HEK293 (cell line): Measurements from ENCODE around the gene UHRF1.
A peak's percentile ranks its signal among the peaks of the same experiment; 100 is the strongest.

Experiments
- CTCF ChIA-PET: fragments of 350-600 bp; formaldehyde crosslinking; extraction: SDS; loops from one replicate; lab custom pipeline; 2021; ENCODE audit warnings: antibody characterized with exemption; lab: Yijun Ruan, JAX
- POLR2A ChIA-PET: fragments of 300-600 bp; formaldehyde crosslinking; extraction: SDS; loops from one replicate; lab custom pipeline; 2020; ENCODE audit warnings: antibody characterized with exemption, inconsistent platforms; lab: Yijun Ruan, JAX
- H3K27ac ChIP-seq: fragments of 200-500 bp; sonication (Bioruptor generic); 2 replicates; pipeline ENCODE4 v1.5.1; 2014; ENCODE audit warnings: low read depth, low read length, control low read depth, inconsistent platforms; ENCODE audit errors: extremely low read depth
- H3K36me3 ChIP-seq, 2 experiments: fragments of 200-500 bp in 1 of 2; sonication (Bioruptor generic) in 1 of 2; 1 replicate in 1 of 2; 2 replicates in 1 of 2; pipeline ENCODE4 v1.5.1; 2014 to 2017; ENCODE audit warnings: inconsistent platforms in 2 of 2, low read length in 2 of 2; ENCODE audit not compliant: control insufficient read depth in 2 of 2, insufficient read depth in 1 of 2
- H3K4me1 ChIP-seq: fragments of 200-500 bp; sonication (Bioruptor generic); 2 replicates; pipeline ENCODE4 v1.5.1; 2014; ENCODE audit warnings: mild to moderate bottlenecking, low read length, inconsistent platforms; ENCODE audit not compliant: control insufficient read depth, insufficient read depth
- H3K4me3 ChIP-seq: 2 replicates; pipeline ENCODE4 v1.5.1; 2011; ENCODE audit warnings: low read depth, mild to moderate bottlenecking, control low read depth, low read length, moderate library complexity
- H3K9me3 ChIP-seq: fragments of 200-500 bp; sonication (Bioruptor generic); 2 replicates; pipeline ENCODE4 v1.5.1; 2014; ENCODE audit warnings: low read depth, low read length, inconsistent platforms; ENCODE audit not compliant: control insufficient read depth, insufficient read depth
- BCL11B ChIP-seq: fragments of 450-650 bp; formaldehyde crosslinking; IDR thresholded peaks from 2 replicates; pipeline ENCODE4 v1.5.1; 2016; ENCODE audit warnings: low read depth, missing biosample characterization, missing genetic modification characterization
- BCL6B ChIP-seq: fragments of 450-650 bp; formaldehyde crosslinking; IDR thresholded peaks from 2 replicates; pipeline ENCODE4 v1.5.1; 2017; ENCODE audit warnings: missing biosample characterization, missing genetic modification characterization
- KLF7 ChIP-seq: fragments of 450-650 bp; formaldehyde crosslinking; IDR thresholded peaks from 2 replicates; pipeline ENCODE4 v1.5.1; 2016; ENCODE audit warnings: missing biosample characterization, missing genetic modification characterization, borderline replicate concordance
- MZF1 ChIP-seq: fragments of 450-650 bp; formaldehyde crosslinking; IDR thresholded peaks from 2 replicates; pipeline ENCODE4 v1.5.1; 2017; ENCODE audit warnings: missing biosample characterization, missing genetic modification characterization, borderline replicate concordance
- ZBTB49 ChIP-seq: fragments of 450-650 bp; formaldehyde crosslinking; IDR thresholded peaks from 2 replicates; pipeline ENCODE4 v1.5.1; 2016; ENCODE audit warnings: missing biosample characterization, missing genetic modification characterization, low read depth
- ZFP41 ChIP-seq: fragments of 450-650 bp; formaldehyde crosslinking; IDR thresholded peaks from 2 replicates; pipeline ENCODE4 v1.5.1; 2016; ENCODE audit warnings: missing biosample characterization, missing genetic modification characterization, borderline replicate concordance
- ZIC2 ChIP-seq: fragments of 450-650 bp; formaldehyde crosslinking; IDR thresholded peaks from 2 replicates; pipeline ENCODE4 v1.5.1; 2016; ENCODE audit warnings: missing biosample characterization, missing genetic modification characterization
- ZNF155 ChIP-seq: fragments of 450-650 bp; formaldehyde crosslinking; IDR thresholded peaks from 2 replicates; pipeline ENCODE4 v1.5.1; 2016; ENCODE audit warnings: missing biosample characterization, missing genetic modification characterization
- ZNF18 ChIP-seq: fragments of 450-650 bp; formaldehyde crosslinking; IDR thresholded peaks from 2 replicates; pipeline ENCODE4 v1.5.1; 2016; ENCODE audit warnings: missing biosample characterization, missing genetic modification characterization
- ZNF2 ChIP-seq: fragments of 450-650 bp; formaldehyde crosslinking; IDR thresholded peaks from 2 replicates; pipeline ENCODE4 v1.5.1; 2016; ENCODE audit warnings: missing biosample characterization, missing genetic modification characterization
- ZNF202 ChIP-seq: fragments of 450-650 bp; formaldehyde crosslinking; IDR thresholded peaks from 2 replicates; pipeline ENCODE4 v1.5.1; 2016; ENCODE audit warnings: missing biosample characterization, missing genetic modification characterization, borderline replicate concordance
- ZNF211 ChIP-seq: fragments of 450-650 bp; formaldehyde crosslinking; IDR thresholded peaks from 2 replicates; pipeline ENCODE4 v1.5.1; 2016; ENCODE audit warnings: low read depth, missing biosample characterization, missing genetic modification characterization
- ZNF280D ChIP-seq: fragments of 450-650 bp; formaldehyde crosslinking; IDR thresholded peaks from 2 replicates; pipeline ENCODE4 v1.5.1; 2016; ENCODE audit warnings: missing biosample characterization, missing genetic modification characterization
- ZNF350 ChIP-seq: fragments of 450-650 bp; formaldehyde crosslinking; IDR thresholded peaks from 2 replicates; pipeline ENCODE4 v1.5.0; 2017; ENCODE audit warnings: missing biosample characterization, mild to moderate bottlenecking, missing genetic modification characterization
- ZNF48 ChIP-seq: fragments of 450-650 bp; formaldehyde crosslinking; IDR thresholded peaks from 2 replicates; pipeline ENCODE4 v1.5.1; 2016; ENCODE audit warnings: missing biosample characterization, missing genetic modification characterization
- ZNF529 ChIP-seq: fragments of 450-650 bp; formaldehyde crosslinking; IDR thresholded peaks from 2 replicates; pipeline ENCODE4 v1.5.1; 2017; ENCODE audit warnings: missing genetic modification characterization, missing biosample characterization; ENCODE audit not compliant: insufficient replicate concordance
- ZNF544 ChIP-seq: fragments of 450-650 bp; formaldehyde crosslinking; IDR thresholded peaks from 2 replicates; pipeline ENCODE4 v1.5.0; 2017; ENCODE audit warnings: missing biosample characterization, missing genetic modification characterization
- ZNF561 ChIP-seq: fragments of 450-650 bp; IDR thresholded peaks from 2 replicates; pipeline ENCODE4 v1.5.1; 2018; ENCODE audit warnings: missing biosample characterization, missing genetic modification characterization, borderline replicate concordance
- ZNF585B ChIP-seq: fragments of 450-650 bp; formaldehyde crosslinking; IDR thresholded peaks from 2 replicates; pipeline ENCODE4 v1.5.1; 2016; ENCODE audit warnings: missing biosample characterization, missing genetic modification characterization
- ZNF600 ChIP-seq: fragments of 450-650 bp; formaldehyde crosslinking; IDR thresholded peaks from 2 replicates; pipeline ENCODE4 v1.5.1; 2016; ENCODE audit warnings: missing biosample characterization, missing genetic modification characterization
- ZNF654 ChIP-seq: fragments of 450-650 bp; formaldehyde crosslinking; IDR thresholded peaks from 2 replicates; pipeline ENCODE4 v1.5.1; 2016; ENCODE audit warnings: low read depth, missing biosample characterization, missing genetic modification characterization
- ZNF664 ChIP-seq: fragments of 450-650 bp; formaldehyde crosslinking; IDR thresholded peaks from 2 replicates; pipeline ENCODE4 v1.5.1; 2016; ENCODE audit warnings: missing biosample characterization, missing genetic modification characterization
- ZNF830 ChIP-seq: fragments of 450-650 bp; IDR thresholded peaks from 2 replicates; pipeline ENCODE4 v1.5.0; 2018; ENCODE audit warnings: missing biosample characterization, missing genetic modification characterization, low read depth, mild to moderate bottlenecking, moderate library complexity

The UHRF1 gene

DNA sequence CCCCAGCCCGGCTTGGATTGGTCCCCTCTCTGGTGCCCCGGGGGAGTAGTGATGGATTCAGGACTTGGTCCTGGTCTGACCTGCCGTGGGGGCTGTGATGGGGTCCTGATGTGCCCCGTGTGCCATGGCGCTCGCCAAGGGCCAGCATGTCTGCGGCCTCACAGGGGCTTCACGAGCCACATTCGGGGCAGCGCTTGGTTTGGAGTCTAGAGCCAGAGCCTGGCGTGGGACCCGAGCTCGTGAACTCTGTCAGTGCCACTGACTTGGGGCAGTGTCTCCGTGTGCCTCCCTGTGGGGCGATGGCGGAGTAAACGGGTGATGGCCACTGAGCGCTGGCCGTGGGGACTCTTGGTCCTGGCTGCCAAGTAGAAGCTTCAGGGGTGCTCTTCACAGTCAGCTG lies 76.8 kb downstream of the UHRF1 start:
- Histone ChIP-seq H3K36me3 (no peaks in the 10 kb centered on the region; a peak in 1 of 3 replicates), H3K9me3 (no peaks in the 10 kb centered on the region), H3K4me1 (peaks cover 16% of the 10 kb centered on the region), H3K27ac (peak overlapping the region; percentile 20; the same call in 1 of the 2 replicates), H3K4me3 (no peak overlapping the region)
- CTCF ChIA-PET = interaction anchor here (0.6 to 3.7 kb wide), 4 partner anchors 16 to 1164 kb away, joined by 3 to 21 read pairs (median 3); no protein-coding TSS in a partner anchor
- TF ChIP-seq ZNF211 (tag by site-specific recombination) (no peak), ZNF48 (tag by site-specific recombination) (no peak)
- POLR2A ChIA-PET = interaction anchor here (1.0 kb wide), 1 partner anchor 58 kb away, joined by 3 read pairs; no protein-coding TSS in a partner anchor

GRCh38 chr19:4986471-4986891 lies 77.2 kb downstream of the UHRF1 start:
- CTCF ChIA-PET = interaction anchor here (0.6 to 3.7 kb wide), 2 partner anchors 15 to 1165 kb away, joined by 3 to 21 read pairs; no protein-coding TSS in a partner anchor
- TF ChIP-seq ZFP41 (no peak), ZNF600 (tag by site-specific recombination) (peak; percentile 89)
- TF ChIP-seq, all 188 proteins: peak for 1
- no peak overlapping the region for H3K4me3 ChIP-seq
- H3K27ac ChIP-seq = peak overlapping the region; percentile 20; the same call in 1 of the 2 replicates
- no peaks in the 10 kb centered on the region for H3K9me3 ChIP-seq
- H3K4me1 ChIP-seq = peaks cover 16% of the 10 kb centered on the region
- no peaks in the 10 kb centered on the region; a peak in 1 of 3 replicates for H3K36me3 ChIP-seq
- POLR2A ChIA-PET = interaction anchor here (0.7 to 1.0 kb wide), 2 partner anchors 15 to 58 kb away, joined by 3 read pairs; no protein-coding TSS in a partner anchor

DNA sequence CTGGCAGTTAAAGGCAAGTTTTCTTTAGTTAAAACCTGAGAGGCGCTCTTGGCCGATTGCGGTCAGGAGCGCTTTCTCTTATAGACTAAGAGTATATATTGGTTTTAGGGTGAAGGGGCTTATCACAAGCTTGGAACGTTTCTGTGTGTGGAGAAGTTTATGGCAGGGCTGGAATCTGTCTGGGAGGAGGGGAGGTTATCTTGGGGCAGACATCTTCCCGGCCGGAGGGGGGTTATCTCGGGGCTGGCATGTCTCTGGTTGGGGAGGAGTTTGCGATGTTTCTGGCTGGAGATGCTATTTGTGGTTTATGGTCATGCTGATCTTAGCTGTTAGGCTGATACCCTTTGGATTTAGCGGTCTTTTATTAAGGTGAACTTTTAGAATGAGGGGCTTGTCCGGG lies 78.0 kb downstream of the UHRF1 start:
- H3K27ac ChIP-seq = no peak overlapping the region
- ChIA-PET POLR2A (interaction anchor here (0.7 kb wide), 1 partner anchor 16 kb away, joined by 3 read pairs; no protein-coding TSS in a partner anchor), CTCF (interaction anchor here (1.4 to 3.7 kb wide), 3 partner anchors 14 to 39 kb away, joined by 5 to 21 read pairs (median 5); no protein-coding TSS in a partner anchor)
- H3K9me3 ChIP-seq = no peaks in the 10 kb centered on the region
- peaks cover 16% of the 10 kb centered on the region for H3K4me1 ChIP-seq
- no peaks in the 10 kb centered on the region; a peak in 1 of 3 replicates for H3K36me3 ChIP-seq
- no peak for TF ChIP-seq ZBTB49 (tag by site-specific recombination)
- TF ChIP-seq ZNF561 (tag by site-specific recombination) = no peak
- no peak for TF ChIP-seq ZNF350 (tag by site-specific recombination)
- TF ChIP-seq ZNF830 = no peak
- TF ChIP-seq BCL6B (tag by site-specific recombination) = no peak
- no peak for TF ChIP-seq ZNF664 (tag by site-specific recombination)
- no peak for TF ChIP-seq ZNF2 (tag by site-specific recombination)
- no peak for TF ChIP-seq ZNF544 (tag by site-specific recombination)
- no peak for TF ChIP-seq ZNF202 (tag by site-specific recombination)
- TF ChIP-seq ZNF529 = no peak
- no peak for TF ChIP-seq ZNF155 (tag by site-specific recombination)
- TF ChIP-seq ZNF280D (tag by site-specific recombination) = no peak
- no peak for TF ChIP-seq MZF1
- no peak for TF ChIP-seq ZIC2 (tag by site-specific recombination)
- TF ChIP-seq KLF7 (tag by site-specific recombination) = no peak
- no peak for TF ChIP-seq ZNF18 (tag by site-specific recombination)
- no peak for TF ChIP-seq BCL11B
- no peak for TF ChIP-seq ZNF654 (tag by site-specific recombination)
- TF ChIP-seq ZNF585B = no peak
- no peak overlapping the region for H3K4me3 ChIP-seq
